ENCODE data around the gene ADGRG4.

Gene ADGRG4

DNA sequence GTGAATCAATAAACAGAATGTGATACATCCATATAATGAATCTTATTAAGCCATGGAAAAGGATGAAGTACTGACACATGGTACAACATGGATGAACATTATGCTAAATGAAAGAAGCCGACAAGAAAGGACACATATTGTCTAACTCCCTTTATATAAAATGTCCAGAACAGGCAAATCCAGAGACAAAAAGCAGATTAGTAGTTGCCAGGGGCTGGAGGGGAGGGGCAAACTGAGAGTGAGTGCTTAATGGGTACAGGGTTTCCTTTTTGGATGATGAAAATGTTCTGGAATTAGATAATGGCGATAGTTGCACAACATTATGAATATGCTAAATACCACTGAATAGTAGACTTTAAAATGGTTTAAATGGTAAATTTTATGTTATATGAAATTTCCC lies 17.4 kb downstream of the ADGRG4 start:
- DNase-seq (ENCODE audit: insufficient read length, low spot score) = no peak
- no peak for FAIRE-seq
- TF ChIP-seq POLR2A (IDR thresholded peaks at IDR 0.05; ENCODE audit: low read depth, low read length) = no peak

DNA sequence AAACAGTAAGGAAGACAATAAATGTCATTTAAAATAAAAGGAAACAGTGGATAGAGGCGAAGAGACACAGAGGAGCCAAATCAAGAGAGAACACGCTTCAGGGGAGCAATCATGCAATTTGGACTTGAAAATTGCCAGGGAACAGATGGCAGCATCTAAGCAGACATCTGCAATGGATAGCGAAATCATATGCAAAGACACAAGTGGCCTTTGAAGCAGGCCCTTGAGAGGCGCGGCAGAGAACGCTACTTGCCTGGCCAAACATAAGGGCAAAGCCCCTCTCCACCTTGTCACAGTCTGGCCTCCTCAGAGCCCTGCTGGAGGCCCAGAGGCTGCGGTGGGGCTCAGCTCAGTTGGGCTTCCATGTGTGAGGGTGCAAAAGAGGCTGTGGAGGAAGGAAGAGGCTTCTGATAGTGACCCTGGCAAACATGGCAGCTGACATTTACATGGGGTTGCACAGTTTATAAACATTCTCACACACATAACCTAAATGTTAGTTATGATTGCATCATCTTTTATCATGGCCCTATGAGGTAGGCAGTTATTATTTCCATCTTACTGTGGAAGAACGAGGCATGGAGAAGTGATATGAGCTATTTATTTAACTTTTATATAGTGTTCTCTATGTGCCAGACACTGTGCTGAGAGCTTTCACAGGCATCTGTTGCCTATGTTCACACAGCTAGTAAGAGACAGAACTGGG lies 18.3 kb downstream of the ADGRG4 start:
- TF ChIP-seq POLR2A (IDR thresholded peaks at IDR 0.05; ENCODE audit: low read depth, low read length) = no peak
- no peak for DNase-seq (ENCODE audit: insufficient read length, low spot score)
- no peak for FAIRE-seq

DNA sequence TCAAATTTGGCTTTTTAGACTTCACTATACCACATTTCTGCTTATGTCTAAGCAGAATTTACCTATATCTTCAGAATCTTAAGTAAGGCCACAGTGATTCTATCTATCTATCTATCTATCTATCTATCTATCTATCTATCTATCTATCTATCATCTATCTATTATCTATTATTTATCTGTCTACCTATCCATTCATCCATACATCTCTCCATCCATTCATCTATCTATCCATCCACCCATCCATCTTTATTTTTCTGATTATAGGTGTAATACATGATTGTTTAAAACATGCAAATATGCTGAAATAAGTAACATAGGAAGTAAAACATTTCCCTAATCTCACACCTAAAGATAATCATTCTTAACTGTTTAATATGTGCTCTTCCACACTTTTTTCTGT lies 18.8 kb downstream of the ADGRG4 start:
- no peak for TF ChIP-seq POLR2A (IDR thresholded peaks at IDR 0.05; ENCODE audit: low read depth, low read length)
- FAIRE-seq (no peak), DNase-seq (ENCODE audit: insufficient read length, low spot score) (no peak)

DNA sequence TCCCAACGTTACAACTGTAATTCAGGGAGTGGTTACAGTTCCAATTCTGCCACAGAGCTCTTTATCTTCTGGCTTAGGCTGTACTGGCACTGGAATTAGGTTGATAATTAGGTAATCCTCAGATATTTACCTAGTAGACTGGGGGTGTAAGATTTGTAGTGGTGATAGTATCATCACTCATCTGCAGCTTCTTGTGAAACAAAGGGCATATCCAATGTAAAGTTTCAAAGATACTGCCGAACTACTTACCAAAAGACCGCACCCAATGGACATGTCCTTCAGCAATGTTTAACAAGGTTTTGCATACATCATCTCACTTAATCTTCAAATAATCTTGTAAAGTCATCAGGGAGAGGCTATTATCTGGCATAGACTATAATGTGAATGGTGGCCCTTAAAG lies 20.8 kb downstream of the ADGRG4 start:
- no peak for FAIRE-seq

DNA sequence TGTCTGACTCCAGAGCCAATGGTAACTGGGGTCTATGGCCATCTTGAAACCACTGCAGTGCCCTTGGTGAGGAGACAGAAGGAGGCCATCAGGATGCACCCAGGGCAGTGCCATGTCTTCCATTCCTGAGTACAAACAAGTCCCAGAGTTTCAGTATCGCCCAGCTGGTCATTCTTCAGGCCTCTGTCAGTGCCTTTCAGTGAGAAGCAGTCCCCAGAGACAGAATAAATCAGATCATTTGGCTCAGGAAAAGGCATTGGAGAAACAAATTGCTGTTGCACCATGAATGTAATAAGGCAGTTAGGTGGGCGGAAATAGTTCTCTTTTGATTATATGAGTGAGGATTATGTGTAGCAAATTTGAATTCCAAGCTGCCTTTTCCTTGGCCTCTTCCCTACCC lies 21.3 kb downstream of the ADGRG4 start:
- DNase-seq (ENCODE audit: insufficient read length, low spot score) (no peak), FAIRE-seq (no peak)
- no peak for TF ChIP-seq POLR2A (IDR thresholded peaks at IDR 0.05; ENCODE audit: low read depth, low read length)

More for the DNA sequence above, 20.8 kb downstream of the ADGRG4 start:
- no peak for TF ChIP-seq POLR2A (IDR thresholded peaks at IDR 0.05; ENCODE audit: low read depth, low read length)
- no peak for DNase-seq (ENCODE audit: insufficient read length, low spot score)

DNA sequence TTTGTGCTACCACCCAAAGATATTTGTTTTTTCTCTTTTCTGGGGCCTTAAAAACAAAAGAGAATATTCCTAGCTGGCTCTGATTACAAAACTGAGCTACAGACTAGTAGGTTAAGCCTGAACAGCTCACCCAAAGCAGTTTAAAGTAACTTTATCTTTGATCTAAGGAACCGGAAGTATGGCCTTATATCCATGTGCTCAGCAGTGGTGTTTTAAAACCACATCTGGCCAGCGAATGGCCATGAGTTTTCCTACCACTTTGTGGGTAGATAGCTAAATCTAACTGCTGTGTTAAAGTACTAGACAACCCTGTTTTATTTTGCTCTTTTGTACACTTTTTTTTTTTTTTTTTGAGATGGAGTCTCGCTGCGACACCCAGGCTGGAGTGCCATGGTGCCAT lies 24.6 kb downstream of the ADGRG4 start:
- DNase-seq (ENCODE audit: insufficient read length, low spot score) (no peak), FAIRE-seq (no peak)
- TF ChIP-seq POLR2A (IDR thresholded peaks at IDR 0.05; ENCODE audit: low read depth, low read length) = no peak

DNA sequence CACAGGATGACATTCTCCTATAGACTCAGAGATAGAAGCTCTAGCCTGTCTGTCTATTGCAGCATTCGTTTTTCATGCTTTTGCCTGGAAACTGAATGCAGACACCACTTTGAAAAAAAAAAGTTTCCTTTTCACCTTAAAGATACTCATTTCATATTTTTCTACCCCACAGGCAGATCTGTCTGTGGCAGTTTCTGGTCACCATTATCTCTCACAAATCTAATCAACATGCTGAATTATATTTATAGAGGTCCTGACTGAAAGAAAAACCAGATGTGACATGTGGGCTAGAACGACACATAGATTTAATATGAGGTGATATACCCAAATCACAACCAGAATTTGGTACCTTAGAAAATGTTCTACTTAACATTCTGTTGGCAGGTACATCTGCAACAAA lies 28.2 kb downstream of the ADGRG4 start:
- DNase-seq (ENCODE audit: insufficient read length, low spot score) = no peak
- FAIRE-seq = no peak
- TF ChIP-seq POLR2A (IDR thresholded peaks at IDR 0.05; ENCODE audit: low read depth, low read length) = no peak

DNA sequence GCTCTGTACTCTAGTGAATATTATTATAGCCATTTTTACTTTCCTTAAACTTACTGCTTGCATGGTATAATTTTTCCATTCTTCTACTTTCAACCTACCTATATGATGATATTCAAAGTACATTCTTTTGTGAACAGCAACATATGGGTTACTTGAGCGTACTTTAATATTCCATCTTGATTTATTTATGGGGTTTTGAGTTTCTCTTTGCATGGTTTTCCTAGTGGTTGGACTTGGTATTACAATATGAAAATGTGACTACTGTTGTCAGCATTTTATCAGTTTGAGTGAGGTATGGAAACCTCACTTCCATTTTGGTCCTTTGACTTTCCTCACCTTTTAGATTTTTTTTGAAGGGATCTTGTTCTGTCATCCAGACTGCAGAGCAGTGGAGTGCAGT lies 35.9 kb downstream of the ADGRG4 start:
- FAIRE-seq (no peak), DNase-seq (ENCODE audit: insufficient read length, low spot score) (no peak)
- TF ChIP-seq POLR2A (IDR thresholded peaks at IDR 0.05; ENCODE audit: low read depth, low read length) = no peak

DNA sequence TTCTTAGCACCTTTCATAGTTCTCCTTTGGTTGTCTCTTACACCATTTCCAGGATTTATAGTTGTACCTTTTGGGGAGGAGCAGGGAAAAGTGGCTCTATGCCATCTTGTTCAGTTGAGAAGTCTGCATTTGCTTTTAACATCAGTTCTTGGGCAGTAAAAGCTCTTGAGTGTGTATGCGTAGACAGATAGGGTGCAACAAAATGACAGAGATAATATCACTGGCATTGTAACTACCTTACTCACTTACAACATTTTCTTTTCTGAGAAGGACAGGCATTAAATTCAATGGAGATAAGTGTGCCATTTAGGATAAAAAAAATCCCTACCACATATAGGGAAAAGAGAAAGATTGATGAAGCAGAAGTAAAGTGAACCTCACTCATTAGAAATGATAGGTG lies 38.9 kb downstream of the ADGRG4 start:
- no peak for TF ChIP-seq POLR2A (IDR thresholded peaks at IDR 0.05; ENCODE audit: low read depth, low read length)
- no peak for DNase-seq (ENCODE audit: insufficient read length, low spot score)
- no peak for FAIRE-seq

DNA sequence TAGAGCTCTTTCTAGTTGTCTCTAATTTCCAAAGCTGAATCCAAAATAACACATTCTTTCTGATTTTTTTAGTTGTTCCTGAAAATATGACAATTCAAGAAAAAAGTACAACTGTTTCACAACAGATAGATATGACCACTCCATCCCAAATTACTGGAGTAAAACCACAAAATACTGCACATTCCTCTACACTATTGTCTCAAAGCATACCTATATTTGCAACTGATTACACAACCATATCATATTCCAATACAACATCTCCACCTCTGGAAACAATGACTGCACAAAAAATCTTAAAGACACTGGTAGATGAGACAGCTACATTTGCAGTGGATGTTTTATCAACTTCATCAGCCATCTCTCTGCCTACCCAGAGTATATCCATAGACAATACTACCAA lies 43.6 kb downstream of the ADGRG4 start:
- no peak for FAIRE-seq
- no peak for DNase-seq (ENCODE audit: insufficient read length, low spot score)
- no peak for TF ChIP-seq POLR2A (IDR thresholded peaks at IDR 0.05; ENCODE audit: low read depth, low read length)

DNA sequence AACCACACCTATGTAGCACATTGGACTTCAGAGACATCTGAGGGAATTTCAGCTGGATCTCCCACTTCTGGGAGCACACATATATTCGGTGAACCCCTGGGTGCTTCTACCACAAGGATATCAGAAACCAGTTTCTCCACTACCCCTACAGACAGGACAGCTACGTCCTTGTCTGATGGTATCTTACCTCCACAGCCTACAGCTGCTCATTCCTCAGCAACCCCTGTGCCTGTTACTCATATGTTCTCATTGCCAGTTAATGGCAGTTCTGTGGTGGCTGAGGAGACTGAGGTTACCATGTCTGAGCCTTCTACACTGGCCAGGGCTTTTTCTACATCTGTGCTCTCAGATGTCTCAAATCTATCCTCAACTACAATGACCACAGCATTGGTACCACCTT lies 45.7 kb downstream of the ADGRG4 start:
- no peak for DNase-seq (ENCODE audit: insufficient read length, low spot score)
- no peak for TF ChIP-seq POLR2A (IDR thresholded peaks at IDR 0.05; ENCODE audit: low read depth, low read length)
- FAIRE-seq = no peak

DNA sequence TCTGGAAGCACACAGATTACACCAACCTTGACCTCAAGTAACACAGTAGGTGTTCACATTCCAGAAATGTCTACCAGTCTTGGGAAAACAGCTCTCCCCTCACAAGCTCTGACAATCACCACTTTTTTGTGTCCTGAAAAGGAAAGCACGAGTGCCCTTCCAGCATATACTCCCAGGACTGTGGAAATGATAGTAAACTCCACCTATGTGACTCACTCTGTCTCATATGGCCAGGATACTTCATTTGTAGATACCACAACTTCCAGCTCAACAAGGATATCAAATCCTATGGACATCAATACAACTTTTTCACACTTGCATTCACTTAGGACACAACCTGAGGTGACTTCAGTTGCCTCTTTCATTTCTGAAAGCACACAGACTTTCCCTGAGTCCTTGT lies 46.9 kb downstream of the ADGRG4 start:
- FAIRE-seq (no peak), DNase-seq (ENCODE audit: insufficient read length, low spot score) (no peak)
- no peak for TF ChIP-seq POLR2A (IDR thresholded peaks at IDR 0.05; ENCODE audit: low read depth, low read length)

DNA sequence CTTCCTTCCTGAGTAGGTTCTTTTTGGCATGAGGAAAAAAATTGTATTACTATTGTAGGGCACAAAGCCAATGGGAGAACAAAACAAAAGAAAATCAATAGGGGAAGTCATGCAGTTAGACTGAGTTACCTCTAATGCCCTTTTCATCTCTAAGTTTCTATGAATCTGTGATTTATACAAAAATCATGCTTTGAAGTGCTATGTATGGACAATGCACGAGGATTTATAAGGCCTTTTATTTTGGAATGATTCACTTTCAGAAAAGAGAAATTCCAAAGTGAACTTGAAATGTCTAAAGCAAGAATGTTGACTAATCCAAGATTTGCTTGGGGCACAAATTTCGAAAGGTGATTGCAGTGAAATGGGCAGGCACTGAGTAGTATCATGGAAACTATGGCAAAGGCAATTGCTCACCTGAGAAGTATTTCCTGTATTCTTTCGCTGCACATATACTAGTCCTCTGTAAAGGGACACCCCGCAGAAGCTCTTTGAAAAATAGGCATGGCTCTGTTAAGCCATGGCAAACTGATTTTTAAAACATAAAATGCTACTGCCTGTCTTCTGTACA lies 52.8 kb downstream of the ADGRG4 start:
- no peak for DNase-seq (ENCODE audit: insufficient read length, low spot score)
- no peak for FAIRE-seq
- TF ChIP-seq POLR2A (IDR thresholded peaks at IDR 0.05; ENCODE audit: low read depth, low read length) = no peak

DNA sequence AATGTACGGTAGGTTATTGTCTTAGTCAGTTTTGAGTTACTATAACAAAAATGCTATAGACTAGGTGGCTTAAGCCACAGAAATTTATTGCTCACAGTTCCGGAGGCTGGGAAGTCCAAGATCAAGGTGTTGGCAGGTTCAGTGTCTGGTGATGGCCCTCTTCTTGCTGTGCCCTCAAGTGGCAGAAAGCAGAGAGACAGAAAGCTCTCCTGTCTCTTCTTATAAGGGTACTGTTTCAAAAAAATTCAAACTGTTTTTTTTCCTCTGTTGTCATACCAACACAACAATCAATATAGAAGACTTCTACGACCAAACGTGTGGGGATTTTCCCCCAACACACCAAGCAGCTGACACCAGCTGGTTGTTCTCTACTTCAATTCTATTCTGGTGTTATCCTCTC lies 53.4 kb downstream of the ADGRG4 start:
- TF ChIP-seq POLR2A (IDR thresholded peaks at IDR 0.05; ENCODE audit: low read depth, low read length) = no peak

DNA sequence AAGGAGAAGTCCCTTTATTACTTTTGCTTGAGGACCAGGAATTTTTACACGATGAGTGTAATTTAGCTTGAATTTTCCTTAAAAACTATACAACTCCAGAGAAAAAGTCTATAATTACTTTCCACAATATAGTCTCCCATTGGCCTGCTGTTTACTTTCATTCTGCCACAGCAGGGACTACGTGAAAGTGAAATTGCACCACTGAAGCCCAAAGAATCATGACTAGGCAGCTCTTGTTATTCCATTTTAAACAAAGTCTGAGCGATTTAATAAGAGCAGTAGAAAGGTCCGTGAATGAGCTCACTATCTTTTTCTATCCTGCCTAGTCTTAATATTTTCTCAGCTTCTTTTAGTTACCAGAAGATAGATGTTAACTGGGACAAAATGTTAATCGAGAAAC lies 68.6 kb downstream of the ADGRG4 start:
- DNase-seq (ENCODE audit: insufficient read length, low spot score) = no peak
- TF ChIP-seq POLR2A (IDR thresholded peaks at IDR 0.05; ENCODE audit: low read depth, low read length) = no peak
- no peak for FAIRE-seq

More for the DNA sequence above, 53.4 kb downstream of the ADGRG4 start:
- DNase-seq (ENCODE audit: insufficient read length, low spot score) (no peak), FAIRE-seq (no peak)

All from H54 (cell line).